HG03095 (cell line): Measurements from ENCODE around the gene ATOH8.

ENCODE experiments used
- ATAC-seq: cut with Tn5 transposase; IDR thresholded peaks from one replicate; pipeline ENCODE4 v1.9.1; 2021; ENCODE audit warnings: moderate library complexity; ENCODE audit not compliant: unreplicated experiment

The ATOH8 gene

DNA sequence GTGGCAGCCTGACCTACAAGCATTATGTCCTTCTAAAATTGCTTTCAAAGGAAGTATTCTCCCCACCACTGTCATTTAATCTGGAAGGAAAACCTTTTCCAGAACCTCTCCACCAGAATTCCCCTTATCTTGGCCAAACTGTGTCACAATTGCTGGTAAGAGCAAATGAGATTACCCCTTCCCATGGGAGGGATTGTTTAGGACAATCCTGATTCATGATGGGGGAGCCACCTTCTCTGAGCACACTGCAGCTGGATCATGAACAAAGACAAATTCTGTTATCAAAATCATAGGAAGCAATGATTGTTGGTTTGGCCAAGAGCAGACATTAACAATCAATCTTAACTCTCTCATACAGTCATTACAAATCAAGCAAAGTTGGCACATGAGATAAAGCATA lies 18.1 kb upstream of the ATOH8 start:
- no peak for ATAC-seq

DNA sequence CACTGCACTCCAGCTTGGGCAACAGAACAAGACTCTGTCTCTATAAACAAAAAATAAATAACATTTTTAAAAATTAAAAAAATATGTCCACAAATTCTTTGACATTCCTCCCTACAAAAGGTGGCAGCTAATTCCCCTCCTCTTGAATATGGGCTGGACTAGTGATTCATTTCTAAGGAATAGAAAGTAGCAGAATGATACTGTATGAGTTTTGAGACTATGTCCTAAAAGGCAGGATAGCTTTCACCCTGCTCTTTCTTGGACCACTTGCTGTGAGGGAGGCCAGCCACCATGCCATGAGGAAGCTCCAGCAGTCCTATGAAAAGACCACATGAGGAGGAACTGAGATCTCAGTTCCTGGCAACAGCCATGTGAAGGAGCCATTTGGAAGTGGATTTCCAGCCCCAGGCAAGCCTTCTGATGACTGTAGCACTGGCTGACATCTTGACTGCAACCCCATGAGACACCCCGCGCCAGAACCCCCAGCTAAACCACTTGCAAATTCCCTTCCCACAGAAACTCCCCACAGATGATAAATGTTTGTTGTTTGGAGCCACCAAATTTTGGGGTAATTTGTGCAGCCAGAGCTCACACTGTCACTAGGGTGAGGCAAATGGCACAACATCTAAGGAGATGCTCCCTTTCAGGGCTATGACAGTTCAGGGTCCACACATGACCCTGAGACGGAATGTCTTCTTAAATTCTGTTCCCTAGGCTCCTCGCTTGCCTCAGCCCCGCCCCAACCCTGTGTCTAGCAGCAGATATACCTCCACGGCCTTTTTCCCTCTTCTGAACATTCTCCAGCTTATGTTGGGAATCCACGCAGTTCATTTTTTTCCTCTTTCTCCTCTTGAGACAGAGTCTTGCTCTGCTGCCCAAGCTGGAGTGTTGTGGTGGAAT lies 17.1 kb upstream of the ATOH8 start:
- no peak for ATAC-seq

DNA sequence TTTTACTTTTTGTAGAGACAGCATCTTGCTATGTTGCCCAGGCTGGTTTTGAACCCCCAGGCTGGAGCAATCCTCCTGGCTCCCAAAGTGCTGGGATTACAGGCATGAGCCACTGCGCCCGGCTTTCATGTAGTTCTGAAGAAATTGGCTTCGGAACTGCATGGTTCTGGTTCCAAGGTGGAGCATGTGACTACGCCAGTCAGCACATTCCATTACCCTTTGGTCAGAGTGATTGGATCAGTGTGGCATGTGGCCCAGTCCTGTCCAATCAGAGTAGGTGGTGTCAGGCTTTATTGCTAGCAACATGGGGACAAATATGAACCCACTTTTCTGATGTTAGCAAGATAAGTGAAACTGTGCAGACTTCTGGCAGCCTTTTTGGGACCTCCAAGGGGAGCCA lies 16.3 kb upstream of the ATOH8 start:
- ATAC-seq, result no peak

DNA sequence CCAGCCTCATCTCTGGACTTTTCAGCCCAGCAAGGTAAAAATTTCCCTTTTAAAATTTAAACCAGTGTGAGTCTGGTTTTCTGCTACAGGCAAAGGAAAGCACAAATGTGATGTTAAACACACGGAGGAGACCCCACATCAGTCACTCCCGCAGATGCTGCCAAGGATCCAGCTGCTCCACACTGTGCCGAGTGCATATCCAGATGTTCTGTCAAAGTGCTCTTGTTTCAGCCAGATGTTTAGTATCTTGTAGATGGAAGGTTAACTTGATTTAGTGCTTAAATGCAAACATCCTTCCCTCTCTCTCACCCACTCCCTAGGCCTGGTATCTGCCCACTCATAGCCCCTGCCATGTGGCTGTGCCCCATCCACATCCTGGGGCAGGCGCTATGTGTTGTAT lies 15.8 kb upstream of the ATOH8 start:
- no peak for ATAC-seq

GRCh38 chr2:85740193-85740592 lies 13.6 kb upstream of the ATOH8 start:
- ATAC-seq, result no peak

- ATAC-seq, result no peak
Observed at GRCh38 chr2:85741211-85741832, 12.5 kb upstream of the ATOH8 start.

DNA sequence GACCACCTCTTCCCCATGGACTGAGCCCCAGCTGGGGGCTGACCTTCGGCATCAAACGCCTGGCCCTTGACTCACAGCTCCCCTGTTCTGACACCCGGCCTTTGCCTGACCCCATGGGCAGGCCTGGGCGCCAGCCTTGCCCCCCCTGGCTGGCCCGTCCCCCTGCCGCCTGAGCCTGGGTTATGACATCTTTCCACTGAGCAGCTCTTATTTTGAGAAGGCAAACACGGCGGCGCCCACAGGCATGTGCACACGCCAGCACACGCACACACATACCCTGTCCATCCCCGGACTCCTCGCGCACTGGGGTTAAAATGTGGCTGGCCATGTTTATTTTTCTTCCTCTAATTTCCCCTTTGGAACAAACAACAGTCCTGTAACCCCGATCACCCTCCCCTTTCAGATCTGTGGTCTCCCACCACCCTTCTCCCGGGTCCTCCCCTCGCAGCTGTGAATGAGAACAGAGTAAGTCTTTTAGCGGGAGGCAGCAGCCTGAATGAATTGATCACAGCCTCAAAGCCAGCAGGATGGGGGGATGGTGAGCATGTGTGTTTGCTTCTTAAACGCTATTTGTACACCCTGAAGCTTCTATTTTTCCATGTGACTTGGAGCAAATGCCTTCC lies 11.8 kb upstream of the ATOH8 start:
- ATAC-seq, result no peak

DNA sequence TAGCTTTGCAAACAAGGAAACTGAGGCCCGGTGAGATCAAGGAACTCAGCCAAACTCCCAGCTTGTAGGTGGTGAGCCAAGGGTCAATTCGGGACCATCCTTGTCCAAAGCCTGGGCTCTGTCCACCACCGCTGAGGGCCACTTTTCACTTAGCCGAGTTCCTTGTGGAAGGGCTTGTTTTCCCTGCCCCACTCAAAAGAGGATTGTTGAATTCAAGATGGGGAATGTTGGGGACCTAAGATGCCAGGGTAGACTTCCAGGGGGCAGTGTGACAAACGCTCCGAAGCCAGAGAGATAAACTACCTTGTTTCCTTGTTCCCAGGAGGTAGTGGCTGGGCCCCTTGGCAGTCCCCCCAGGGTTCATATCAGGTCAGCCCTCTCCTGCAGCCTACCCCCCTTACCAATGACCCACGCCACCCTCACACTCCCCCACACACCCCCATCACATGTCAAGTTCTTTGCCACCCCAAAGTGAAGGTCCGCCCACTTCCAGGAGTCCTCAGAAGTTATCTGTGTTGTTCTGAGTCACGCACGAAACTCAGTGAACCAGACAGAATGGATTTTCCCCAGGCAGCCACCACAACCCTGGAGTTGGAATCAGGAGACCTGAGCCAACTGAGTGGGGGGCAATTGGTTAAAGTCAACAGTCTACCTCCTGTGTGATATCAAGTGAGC lies 10.3 kb upstream of the ATOH8 start:
- ATAC-seq, result no peak

- no peak for ATAC-seq
Observed at GRCh38 chr2:85744055-85744454, 9.7 kb upstream of the ATOH8 start.

DNA sequence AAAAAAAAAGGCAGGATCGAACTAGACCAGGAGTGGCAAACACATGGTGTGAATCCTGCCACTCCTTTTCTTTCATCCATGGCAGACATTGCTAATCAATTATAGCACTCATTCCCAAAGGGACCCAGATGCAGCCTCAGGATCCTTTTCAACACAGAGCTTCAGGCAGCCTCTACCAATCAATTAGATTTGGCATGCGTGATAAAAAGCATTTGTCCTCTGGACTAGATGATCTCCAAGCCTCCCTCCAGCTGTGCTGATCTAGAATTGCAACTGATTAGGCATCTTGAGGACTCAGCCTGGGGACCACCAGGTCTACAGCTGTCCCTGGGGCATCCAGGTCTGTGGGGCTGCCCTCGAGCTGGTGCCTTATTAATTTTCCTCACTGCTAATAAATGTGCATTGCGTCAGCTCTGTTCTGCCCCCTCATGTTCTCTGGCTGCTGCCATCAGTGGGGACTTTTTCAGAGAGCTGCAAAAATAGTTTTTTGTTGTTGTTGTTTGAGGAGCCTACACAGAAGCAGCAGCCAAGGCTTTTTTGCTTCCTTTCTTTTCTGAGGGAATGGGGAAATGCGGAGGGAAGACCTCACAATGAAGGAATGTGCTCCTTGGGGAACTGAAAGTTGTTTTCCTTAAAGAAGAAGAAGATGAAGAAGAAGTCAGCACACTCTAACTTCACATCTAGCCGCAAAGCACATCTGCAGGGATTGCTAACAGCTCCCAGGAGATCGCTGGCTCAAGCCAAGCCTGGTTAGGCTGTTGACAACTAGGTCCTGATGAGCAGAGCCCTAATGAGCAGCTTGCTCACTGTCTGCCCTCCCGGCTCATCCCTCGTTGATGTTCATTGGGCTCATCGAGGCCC lies 8.8 kb upstream of the ATOH8 start:
- ATAC-seq, result no peak

DNA sequence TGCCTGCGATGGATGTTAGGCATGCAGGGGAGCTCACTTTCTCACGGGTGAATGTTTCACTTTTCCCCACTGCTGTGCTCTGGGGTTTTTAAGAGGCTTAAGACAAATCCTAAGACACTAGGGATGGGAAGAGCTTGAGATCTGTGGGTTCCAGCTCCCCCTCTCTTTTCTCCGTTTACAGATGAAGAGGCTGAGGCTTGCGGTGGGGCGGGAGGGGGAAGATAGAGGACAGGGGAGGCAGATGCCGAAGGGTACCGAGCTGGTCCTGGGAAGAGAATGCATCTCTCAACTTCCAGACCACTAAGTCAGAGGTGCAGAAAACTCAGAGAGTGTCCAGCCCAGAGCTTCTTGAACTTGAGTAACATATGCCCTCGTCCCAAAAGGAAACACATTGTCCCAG lies 8.2 kb upstream of the ATOH8 start:
- ATAC-seq, result no peak

- ATAC-seq, result no peak
Observed at GRCh38 chr2:85746321-85747004, 7.3 kb upstream of the ATOH8 start.

GRCh38 chr2:85747441-85747840 lies 6.3 kb upstream of the ATOH8 start:
- no peak for ATAC-seq

- peak; percentile 73 for ATAC-seq
Observed at GRCh38 chr2:85748039-85748734, 5.6 kb upstream of the ATOH8 start.

GRCh38 chr2:85748985-85749875 lies 4.6 kb upstream of the ATOH8 start:
- ATAC-seq, result no peak

DNA sequence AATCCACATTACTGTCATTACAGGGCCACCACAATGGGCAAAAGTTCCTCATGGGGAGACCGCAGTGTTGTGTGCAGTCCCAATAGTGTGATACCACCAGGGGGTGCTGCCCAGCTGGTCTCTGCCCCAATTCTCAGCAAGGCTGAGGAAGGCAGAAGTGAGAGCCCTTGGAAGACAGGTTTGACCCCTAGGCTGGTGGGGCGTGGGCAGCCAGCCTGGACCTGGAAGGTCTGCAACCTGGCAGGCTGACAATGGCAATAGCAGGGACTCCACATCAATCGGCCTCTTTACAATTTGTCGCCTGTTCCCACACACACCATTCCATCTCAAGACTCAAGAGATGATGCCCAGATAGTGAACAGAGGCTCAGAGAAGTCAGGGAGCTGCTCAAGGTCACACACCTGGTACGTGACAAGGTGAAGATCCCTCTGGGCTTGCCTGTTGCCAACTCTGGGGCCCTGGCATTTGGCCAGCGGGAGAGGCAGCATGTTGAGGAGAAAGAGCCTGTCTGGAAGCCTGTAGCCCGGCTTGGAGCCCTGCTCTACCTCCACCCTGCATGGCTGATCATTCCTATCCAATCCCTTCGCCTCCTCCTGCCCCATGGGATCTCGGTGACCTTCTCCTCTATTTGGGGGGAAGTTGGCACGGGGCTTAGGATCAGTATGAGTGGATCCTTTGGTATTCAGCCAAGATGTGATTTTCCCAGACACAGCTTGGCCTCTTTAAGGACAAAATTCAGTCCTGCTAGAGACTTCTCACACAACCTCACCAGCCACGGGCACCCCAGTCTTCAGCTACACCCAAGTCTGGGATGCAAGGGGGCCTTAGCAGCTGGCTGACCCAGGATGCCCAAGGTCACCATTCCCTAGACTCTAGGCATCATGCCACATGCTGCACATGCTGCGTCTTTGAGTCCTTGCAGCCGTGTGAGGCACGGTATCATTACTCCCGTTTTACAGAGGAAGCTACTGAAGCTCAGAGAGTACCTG lies 2.9 kb upstream of the ATOH8 start:
- ATAC-seq, result no peak

- no peak for ATAC-seq
Observed at GRCh38 chr2:85751627-85752026, 2.2 kb upstream of the ATOH8 start.
